ENCODE results near the gene P3H2.

The P3H2 gene

DNA sequence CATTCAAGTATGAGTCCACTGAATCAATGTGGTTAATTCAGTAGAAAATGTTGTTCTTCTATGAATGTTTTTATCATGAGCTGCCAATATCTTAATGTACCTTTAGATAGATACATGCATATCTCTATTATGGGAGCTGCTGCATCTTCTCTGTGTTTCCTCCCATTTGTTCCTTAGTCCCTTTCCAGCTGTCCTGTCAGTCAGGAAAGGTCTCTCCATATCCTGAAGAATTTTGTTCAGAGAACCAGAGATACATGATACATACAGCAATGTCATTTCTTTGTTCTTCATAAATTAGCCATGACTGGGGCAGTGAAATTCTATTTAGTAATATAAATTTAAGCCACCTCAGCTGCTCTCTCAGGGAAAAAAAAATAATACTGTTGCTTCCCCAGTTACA is 103.7 kb downstream of the P3H2 start:
- DNase-seq (ENCODE audit: low read depth), result no peak

GRCh38 chr3:190014940-190015339 is 105.8 kb downstream of the P3H2 start:
- no peak for DNase-seq (ENCODE audit: low read depth)

DNA sequence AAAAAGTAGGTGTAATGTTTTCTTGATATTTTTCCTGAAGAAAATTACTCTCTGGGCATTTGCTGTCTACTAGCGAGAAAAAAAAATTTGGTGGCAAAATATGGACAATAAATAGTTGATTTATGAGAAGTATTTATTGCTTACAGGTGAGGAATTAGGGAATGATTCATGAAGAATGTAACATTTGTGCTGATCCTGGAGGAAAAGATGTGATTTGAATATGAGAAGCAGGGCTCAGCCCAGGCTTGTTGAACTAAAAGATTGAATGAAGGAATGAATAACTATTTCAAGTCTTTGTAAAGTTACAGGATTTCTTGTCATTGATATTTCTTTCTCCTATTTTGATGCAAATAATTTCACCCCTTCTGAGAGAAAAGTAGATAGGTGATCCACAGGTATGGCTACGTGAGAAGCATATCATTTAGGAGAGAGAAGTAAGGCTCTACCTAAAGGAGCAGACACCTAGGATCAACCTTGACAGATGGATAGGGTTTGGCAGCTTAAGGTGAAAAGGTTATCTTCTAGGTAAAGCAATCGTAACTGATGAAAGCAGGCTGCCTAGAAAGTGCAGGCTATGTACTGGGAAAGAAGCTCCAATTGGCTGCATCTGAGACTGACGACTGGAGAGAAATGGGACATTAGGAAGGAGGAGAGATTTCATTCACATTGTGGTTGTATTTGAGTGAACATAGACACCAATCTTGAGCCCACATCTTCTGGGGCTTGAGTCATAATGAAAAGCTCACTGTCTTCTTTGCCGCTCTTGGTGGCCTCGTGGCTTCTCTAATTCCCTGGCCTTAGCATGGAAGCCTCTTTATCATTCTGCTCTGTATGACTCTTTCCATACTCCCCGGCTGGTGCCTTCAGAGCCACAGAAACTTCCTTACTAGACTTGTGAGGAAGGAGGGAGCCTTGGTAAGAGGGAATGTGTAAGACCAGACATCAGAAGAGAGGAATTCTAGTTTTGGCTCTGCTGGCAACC is 106.5 kb downstream of the P3H2 start:
- DNase-seq (ENCODE audit: low read depth), result no peak

- no peak for DNase-seq (ENCODE audit: low read depth)
These were observed 107.9 kb downstream of the P3H2 start for GRCh38 chr3:190012784-190013183.

DNA sequence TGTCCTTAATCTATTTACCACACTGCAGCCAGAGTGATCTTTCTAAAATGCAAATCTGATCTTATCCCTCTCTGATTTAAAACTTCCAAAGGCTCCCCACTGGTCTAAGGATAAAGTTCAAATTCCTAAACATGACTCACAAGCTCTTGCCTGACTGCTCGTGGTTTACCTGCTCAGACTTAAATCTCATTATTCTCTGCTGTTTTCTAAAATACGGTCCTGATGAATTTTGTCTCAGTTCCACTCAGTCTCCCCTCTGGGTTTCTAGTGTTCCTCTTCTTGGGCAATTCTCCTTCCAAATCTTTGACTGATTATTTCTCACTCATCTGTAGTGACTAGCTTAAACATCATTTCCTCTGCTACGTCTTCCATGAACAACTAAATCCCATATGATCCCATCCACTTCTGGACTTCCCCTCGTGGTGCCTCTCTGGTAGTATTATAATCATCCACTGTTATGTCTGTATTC is 108.3 kb downstream of the P3H2 start:
- DNase-seq (ENCODE audit: low read depth), result no peak

DNA sequence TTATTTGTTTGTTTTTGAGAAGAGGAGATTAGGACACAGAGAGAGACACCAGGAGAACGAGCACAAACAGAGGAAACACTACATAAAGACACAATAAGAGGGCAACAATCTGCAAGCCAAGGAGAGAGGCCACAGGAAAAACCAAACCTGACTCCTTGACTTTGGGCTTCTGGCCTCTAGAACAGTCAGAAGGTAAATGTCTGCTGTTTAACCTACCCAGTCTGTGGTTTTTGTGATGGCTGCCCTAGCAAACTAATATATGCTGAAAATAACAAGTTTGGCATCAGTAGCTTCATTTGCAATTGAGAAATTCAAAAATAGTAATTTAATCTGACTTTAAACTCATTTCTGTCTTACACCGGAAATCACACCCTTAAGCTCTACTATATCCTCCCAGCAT is 110.2 kb downstream of the P3H2 start:
- DNase-seq (ENCODE audit: low read depth), result no peak

GRCh38 chr3:190009614-190010013 is 111.1 kb downstream of the P3H2 start:
- DNase-seq (ENCODE audit: low read depth), result no peak

DNA sequence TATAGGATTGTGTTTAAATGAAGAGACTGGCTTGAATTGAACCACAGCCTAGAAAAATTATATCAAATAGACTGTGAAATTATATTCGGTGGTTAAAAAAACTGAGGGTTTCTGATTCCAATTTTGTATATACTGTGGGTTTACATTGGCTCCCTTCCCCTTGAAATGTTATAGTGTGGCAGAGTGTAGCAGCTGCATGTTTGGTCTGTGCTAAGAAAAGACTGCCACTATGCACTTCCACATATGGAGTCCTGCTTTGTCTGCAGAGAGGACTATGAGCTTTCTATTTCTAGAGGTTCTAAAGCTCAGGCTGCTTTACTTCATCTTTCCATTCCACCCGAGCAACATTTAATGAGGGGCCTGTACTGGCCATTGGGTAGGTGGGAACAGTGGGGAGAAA is 112.3 kb downstream of the P3H2 start:
- DNase-seq (ENCODE audit: low read depth), result no peak

- no peak for DNase-seq (ENCODE audit: low read depth)
These were observed 115.2 kb downstream of the P3H2 start for GRCh38 chr3:190005343-190006113.

- DNase-seq (ENCODE audit: low read depth), result no peak
These were observed 116.0 kb downstream of the P3H2 start for GRCh38 chr3:190004656-190005055.

DNA sequence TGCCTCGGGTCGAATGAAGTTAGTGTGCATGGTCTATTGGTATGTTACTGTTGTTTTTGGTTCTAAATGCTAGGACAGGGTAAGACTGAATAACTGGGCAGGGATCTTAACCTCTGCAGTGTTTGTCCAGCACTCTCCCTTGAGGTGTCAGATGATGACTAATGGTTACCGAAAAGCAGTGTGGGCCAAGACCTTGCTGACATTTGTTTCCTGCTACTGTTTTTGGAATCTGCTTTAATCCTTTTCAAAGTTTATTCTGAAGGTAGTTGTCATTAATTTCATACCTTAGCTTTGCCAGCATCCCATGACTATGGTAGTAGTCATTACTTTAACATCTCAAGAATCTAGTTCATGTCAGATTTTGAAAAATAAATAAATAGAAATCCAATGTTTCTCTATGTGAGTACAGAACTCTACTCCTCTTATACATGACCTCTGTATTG is 117.0 kb downstream of the P3H2 start:
- DNase-seq (ENCODE audit: low read depth), result no peak

GRCh38 chr3:190003068-190003467 is 117.6 kb downstream of the P3H2 start:
- DNase-seq (ENCODE audit: low read depth), result no peak

- no peak for DNase-seq (ENCODE audit: low read depth)
These were observed 119.3 kb downstream of the P3H2 start for GRCh38 chr3:190001426-190001825.

GRCh38 chr3:190000861-190001196 is 119.9 kb downstream of the P3H2 start:
- DNase-seq (ENCODE audit: low read depth), result no peak

- no peak for DNase-seq (ENCODE audit: low read depth)
These were observed 120.4 kb downstream of the P3H2 start for GRCh38 chr3:190000187-190000860.

DNA sequence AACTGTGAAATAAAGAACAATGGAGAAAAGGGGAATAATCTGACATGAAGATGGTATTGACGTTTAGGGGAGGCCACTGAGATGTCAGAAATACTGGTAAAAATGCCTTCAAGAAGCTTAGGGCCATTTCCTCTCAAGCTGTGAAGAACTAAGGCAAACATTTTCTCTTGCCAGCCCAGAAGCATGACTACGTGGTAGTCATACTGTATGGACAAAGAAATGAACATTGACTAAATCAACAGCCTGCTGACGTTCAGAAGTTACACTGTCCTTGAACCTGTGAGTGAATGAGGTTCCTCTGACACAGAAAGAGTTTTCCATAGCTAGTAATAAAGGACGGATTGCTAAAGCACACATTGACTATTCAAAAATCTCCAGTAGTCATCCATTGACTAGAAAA is 121.0 kb downstream of the P3H2 start:
- DNase-seq (ENCODE audit: low read depth), result no peak

- DNase-seq (ENCODE audit: low read depth), result no peak
These were observed 125.6 kb downstream of the P3H2 start for GRCh38 chr3:189995129-189995528.

DNA sequence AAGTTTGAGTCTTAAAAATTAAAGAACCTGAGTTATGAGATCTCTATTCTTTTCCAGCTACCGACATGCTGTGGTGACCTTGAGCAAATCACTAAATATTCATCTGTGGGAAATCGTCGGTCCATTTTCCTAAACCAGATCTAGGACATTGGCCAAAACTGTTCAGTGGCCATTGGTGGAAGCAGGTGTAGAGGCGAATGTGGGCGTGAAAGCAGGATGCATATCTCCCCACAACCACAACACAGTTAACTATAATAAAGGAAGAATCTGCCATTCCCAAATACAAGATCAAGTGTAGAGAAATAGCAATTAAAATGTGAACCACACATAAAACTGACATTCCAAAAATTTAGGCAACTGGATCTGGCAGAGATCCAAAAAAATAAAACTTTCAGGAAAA is 129.9 kb downstream of the P3H2 start:
- no peak for DNase-seq (ENCODE audit: low read depth)

- no peak for DNase-seq (ENCODE audit: low read depth)
These were observed 131.8 kb downstream of the P3H2 start for GRCh38 chr3:189988854-189989253.

DNA sequence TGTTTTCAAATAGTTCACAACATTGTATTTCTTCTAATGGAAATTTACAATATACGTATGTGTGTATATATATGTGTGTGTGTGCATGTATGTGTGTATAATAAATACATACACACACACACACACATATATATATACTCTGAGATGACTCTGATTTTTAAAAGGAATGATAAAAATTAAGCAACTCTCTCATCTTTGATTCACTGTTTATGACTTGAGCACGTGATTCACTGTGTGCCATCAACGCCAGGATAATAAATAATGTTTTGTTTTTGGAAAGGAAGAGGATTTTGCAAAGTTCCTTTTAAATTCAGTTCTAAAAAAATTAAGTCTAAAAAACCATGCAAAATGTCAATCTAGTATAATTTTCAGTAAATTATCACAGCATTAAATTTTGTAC is 132.4 kb downstream of the P3H2 start:
- no peak for DNase-seq (ENCODE audit: low read depth)

- DNase-seq (ENCODE audit: low read depth), result no peak
These were observed 134.7 kb downstream of the P3H2 start for GRCh38 chr3:189985948-189986347.

GRCh38 chr3:189983612-189984011 is 137.1 kb downstream of the P3H2 start:
- no peak for DNase-seq (ENCODE audit: low read depth)

Measured in CMK (cell line).